Cardiac muscle cell (in vitro differentiated cells and primary cell): ENCODE data around the gene OR4K13. TPM values are rescaled to one million over a fixed set of nuclear protein-coding genes. Genes with fewer than 3 reads are reported as not detected.

ENCODE experiments used
- DNase-seq, 2 donors: peaks; one replicate each; pipeline versions ENCODE4 v3.0.0 to v3.0.0-alpha.2; 2010 to 2017; ENCODE audit warnings: low read depth in 1 of 2, low spot score in 1 of 2
- H3K27ac ChIP-seq: fragments of 200-600 bp; sonication (generic); 2 replicates; pipeline ENCODE4 v1.5.1; 2016
- H3K27me3 ChIP-seq: fragments of 200-600 bp; sonication (generic); 2 replicates; pipeline ENCODE4 v1.6.0; 2016; ENCODE audit warnings: control low read depth
- H3K36me3 ChIP-seq: fragments of 200-600 bp; sonication (generic); 2 replicates; pipeline ENCODE4 v1.5.1; 2016; ENCODE audit warnings: control low read depth
- H3K4me1 ChIP-seq: fragments of 200-600 bp; sonication (generic); 2 replicates; pipeline ENCODE4 v1.8.1; 2017; ENCODE audit warnings: low read depth, mild to moderate bottlenecking, mixed run types
- H3K4me3 ChIP-seq: fragments of 200-600 bp; sonication (generic); 2 replicates; pipeline ENCODE4 v1.5.1; 2016; ENCODE audit warnings: mild to moderate bottlenecking
- H3K9me3 ChIP-seq: fragments of 200-600 bp; sonication (generic); 2 replicates; pipeline ENCODE4 v1.5.1; 2017; ENCODE audit warnings: low read depth, mild to moderate bottlenecking, control low read depth
- CTCF ChIP-seq: IDR thresholded peaks from 2 replicates; pipeline ENCODE4 v1.5.1; 2012; ENCODE audit warnings: low read depth, mild to moderate bottlenecking, low read length
- polyA plus RNA-seq: library from polyadenylated mRNA; unstranded; fragments of >200 nt; fragmentation: Nextera tagmentation; extraction: Ambion mirVana; gene quantifications from 2 replicates; pipeline ENCODE4 v1.2.1, GENCODE V29; 2016
- total RNA-seq: library from RNA; depleted of rRNA; stranded (reverse); fragments of >200 nt; gene quantifications from 2 replicates; pipeline ENCODE4 v1.2.3, GENCODE V29; 2016

Gene OR4K13
- total and polyA plus RNA-seq, 2 experiments from 2014 or later: not detected

- TF ChIP-seq CTCF: no peak
- no peaks in the 10 kb centered on the region for H3K4me1 ChIP-seq
- H3K4me3 ChIP-seq: no peak overlapping the region
- no peak for DNase-seq
- H3K27me3 ChIP-seq: no peaks in the 10 kb centered on the region
- no peaks in the 10 kb centered on the region for H3K9me3 ChIP-seq
- H3K36me3 ChIP-seq: no peaks in the 10 kb centered on the region
- H3K27ac ChIP-seq: no peak overlapping the region
Measured at GRCh38 chr14:19993438-19993837, 42.4 kb downstream of the OR4K13 start.

Other genes with a start within 250 kb of the OR4K13 start
- not detected in 2 replicates for gene OR4N2, start 232.3 kb downstream of the OR4K13 start, total RNA-seq
- not detected in 2 replicates for gene OR4N2, start 232.3 kb downstream of the OR4K13 start, polyA plus RNA-seq
- not detected in 2 replicates for gene OR4K2, start 160.9 kb downstream of the OR4K13 start, total RNA-seq
- not detected in 2 replicates for gene OR4K2, start 160.9 kb downstream of the OR4K13 start, polyA plus RNA-seq
- gene OR4K5, start 115.4 kb downstream of the OR4K13 start, total RNA-seq: not detected in 2 replicates
- not detected in 2 replicates for gene OR4K5, start 115.4 kb downstream of the OR4K13 start, polyA plus RNA-seq
- gene OR4K1, start 105.1 kb downstream of the OR4K13 start, total RNA-seq: not detected in 2 replicates
- gene OR4K1, start 105.1 kb downstream of the OR4K13 start, polyA plus RNA-seq: not detected in 2 replicates
- gene OR4K15, start 60.4 kb downstream of the OR4K13 start, total RNA-seq: not detected in 2 replicates
- gene OR4K15, start 60.4 kb downstream of the OR4K13 start, polyA plus RNA-seq: not detected in 2 replicates
- gene OR4Q2, start 33.9 kb downstream of the OR4K13 start, total RNA-seq: not detected in 2 replicates
- gene OR4Q2, start 33.9 kb downstream of the OR4K13 start, polyA plus RNA-seq: not detected in 2 replicates
- not detected in 2 replicates for gene OR4K14, start 16.7 kb downstream of the OR4K13 start, total RNA-seq
- not detected in 2 replicates for gene OR4K14, start 16.7 kb downstream of the OR4K13 start, polyA plus RNA-seq
- not detected in 2 replicates for gene OR4L1, start 24.0 kb upstream of the OR4K13 start, total RNA-seq
- gene OR4L1, start 24.0 kb upstream of the OR4K13 start, polyA plus RNA-seq: not detected in 2 replicates
- not detected in 2 replicates for gene OR4K17, start 74.7 kb upstream of the OR4K13 start, total RNA-seq
- gene OR4K17, start 74.7 kb upstream of the OR4K13 start, polyA plus RNA-seq: not detected in 2 replicates
- gene OR4N5, start 102.8 kb upstream of the OR4K13 start, total RNA-seq: not detected in 2 replicates
- gene OR4N5, start 102.8 kb upstream of the OR4K13 start, polyA plus RNA-seq: not detected in 2 replicates
- gene OR11G2, start 154.9 kb upstream of the OR4K13 start, total RNA-seq: not detected in 2 replicates
- gene OR11G2, start 154.9 kb upstream of the OR4K13 start, polyA plus RNA-seq: not detected in 2 replicates
- gene OR11H6, start 187.7 kb upstream of the OR4K13 start, total RNA-seq: not detected in 2 replicates
- gene OR11H6, start 187.7 kb upstream of the OR4K13 start, polyA plus RNA-seq: not detected in 2 replicates
- not detected in 2 replicates for gene OR11H7, start 192.9 kb upstream of the OR4K13 start, total RNA-seq
- not detected in 2 replicates for gene OR11H7, start 192.9 kb upstream of the OR4K13 start, polyA plus RNA-seq
- not detected in 2 replicates for gene OR11H4, start 203.2 kb upstream of the OR4K13 start, total RNA-seq
- not detected in 2 replicates for gene OR11H4, start 203.2 kb upstream of the OR4K13 start, polyA plus RNA-seq